Measurements from ENCODE around the gene JAK1.

Gene JAK1

GRCh38 chr1:64986903-64987871 lies 20.8 kb upstream of the JAK1 start:
- Mint-ChIP-seq H3K9me3 (no peaks in the 10 kb centered on the region), H3K27me3 (no peaks in the 10 kb centered on the region), H3K4me3 (no peak overlapping the region), H3K4me1 (peaks cover 10% of the 10 kb centered on the region), H3K27ac (peak overlapping the region; percentile 35), H3K36me3 (no peaks in the 10 kb centered on the region)
- no peak for DNase-seq (ENCODE audit: low spot score in 2 of 2)
- ATAC-seq (ENCODE audit: low read depth): peak; percentile 76

- Mint-ChIP-seq H3K36me3 (no peaks in the 10 kb centered on the region), H3K4me1 (peaks cover 12% of the 10 kb centered on the region), H3K27me3 (no peaks in the 10 kb centered on the region), H3K4me3 (no peak overlapping the region), H3K9me3 (no peaks in the 10 kb centered on the region), H3K27ac (no peak overlapping the region)
- no peak for DNase-seq (ENCODE audit: low spot score in 2 of 2)
- no peak for ATAC-seq (ENCODE audit: low read depth)
These were observed 18.4 kb upstream of the JAK1 start for GRCh38 chr1:64984737-64985136.

DNA sequence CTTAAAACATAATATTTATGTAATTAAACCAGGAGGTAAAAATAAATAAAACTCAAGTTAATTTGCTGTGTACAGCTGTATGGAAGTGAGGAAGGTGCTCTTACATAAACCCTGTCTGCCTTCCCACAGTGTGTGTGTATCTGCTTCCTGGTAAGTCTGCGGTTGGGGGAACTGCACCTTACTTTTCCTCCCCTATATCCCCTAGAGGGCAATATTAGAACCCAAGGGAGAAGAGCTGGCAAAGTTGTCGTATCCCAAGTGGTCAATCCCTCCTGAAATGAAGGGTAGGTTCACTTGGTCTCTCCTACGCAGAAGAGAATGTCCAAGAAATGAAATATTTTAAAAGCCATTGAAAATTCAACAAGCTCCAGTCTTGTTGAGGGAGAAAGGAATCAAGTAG lies 17.8 kb upstream of the JAK1 start:
- Mint-ChIP-seq H3K4me1 (peaks cover 12% of the 10 kb centered on the region), H3K9me3 (no peaks in the 10 kb centered on the region), H3K36me3 (no peaks in the 10 kb centered on the region), H3K27ac (no peak overlapping the region), H3K4me3 (no peak overlapping the region), H3K27me3 (no peaks in the 10 kb centered on the region)
- ATAC-seq (ENCODE audit: low read depth) (no peak), DNase-seq (ENCODE audit: low spot score in 2 of 2) (no peak)

DNA sequence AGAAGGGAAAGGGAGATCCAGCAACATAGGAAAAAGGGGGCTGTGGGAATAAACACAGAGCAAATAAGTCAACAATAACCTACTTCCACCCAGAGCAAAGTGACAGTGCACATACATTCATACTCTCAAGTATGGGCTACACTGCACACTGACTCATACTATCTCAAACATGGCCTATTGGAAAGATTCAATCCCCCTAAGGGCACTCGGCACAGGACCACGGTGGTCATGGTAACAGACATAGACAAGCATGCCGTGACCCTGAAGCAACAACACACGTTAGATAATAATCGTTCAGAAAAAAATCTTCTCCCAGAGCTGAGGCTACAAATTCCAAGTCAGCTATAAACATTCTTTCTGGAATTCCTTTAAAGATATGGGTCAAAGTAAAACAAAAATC lies 16.8 kb upstream of the JAK1 start:
- H3K9me3 Mint-ChIP-seq: no peaks in the 10 kb centered on the region
- H3K27me3 Mint-ChIP-seq: no peaks in the 10 kb centered on the region
- DNase-seq (ENCODE audit: low spot score in 2 of 2) (no peak), ATAC-seq (ENCODE audit: low read depth) (no peak)
- peaks cover 12% of the 10 kb centered on the region for H3K4me1 Mint-ChIP-seq
- no peaks in the 10 kb centered on the region for H3K36me3 Mint-ChIP-seq
- H3K27ac Mint-ChIP-seq: no peak overlapping the region
- no peak overlapping the region for H3K4me3 Mint-ChIP-seq

GRCh38 chr1:64981601-64982533 lies 15.5 kb upstream of the JAK1 start:
- H3K4me1 Mint-ChIP-seq: peaks cover 4% of the 10 kb centered on the region
- no peak overlapping the region for H3K4me3 Mint-ChIP-seq
- DNase-seq (ENCODE audit: low spot score in 2 of 2): no peak
- no peaks in the 10 kb centered on the region for H3K27me3 Mint-ChIP-seq
- no peak for ATAC-seq (ENCODE audit: low read depth)
- H3K36me3 Mint-ChIP-seq: no peaks in the 10 kb centered on the region
- H3K9me3 Mint-ChIP-seq: no peaks in the 10 kb centered on the region
- no peak overlapping the region for H3K27ac Mint-ChIP-seq

DNA sequence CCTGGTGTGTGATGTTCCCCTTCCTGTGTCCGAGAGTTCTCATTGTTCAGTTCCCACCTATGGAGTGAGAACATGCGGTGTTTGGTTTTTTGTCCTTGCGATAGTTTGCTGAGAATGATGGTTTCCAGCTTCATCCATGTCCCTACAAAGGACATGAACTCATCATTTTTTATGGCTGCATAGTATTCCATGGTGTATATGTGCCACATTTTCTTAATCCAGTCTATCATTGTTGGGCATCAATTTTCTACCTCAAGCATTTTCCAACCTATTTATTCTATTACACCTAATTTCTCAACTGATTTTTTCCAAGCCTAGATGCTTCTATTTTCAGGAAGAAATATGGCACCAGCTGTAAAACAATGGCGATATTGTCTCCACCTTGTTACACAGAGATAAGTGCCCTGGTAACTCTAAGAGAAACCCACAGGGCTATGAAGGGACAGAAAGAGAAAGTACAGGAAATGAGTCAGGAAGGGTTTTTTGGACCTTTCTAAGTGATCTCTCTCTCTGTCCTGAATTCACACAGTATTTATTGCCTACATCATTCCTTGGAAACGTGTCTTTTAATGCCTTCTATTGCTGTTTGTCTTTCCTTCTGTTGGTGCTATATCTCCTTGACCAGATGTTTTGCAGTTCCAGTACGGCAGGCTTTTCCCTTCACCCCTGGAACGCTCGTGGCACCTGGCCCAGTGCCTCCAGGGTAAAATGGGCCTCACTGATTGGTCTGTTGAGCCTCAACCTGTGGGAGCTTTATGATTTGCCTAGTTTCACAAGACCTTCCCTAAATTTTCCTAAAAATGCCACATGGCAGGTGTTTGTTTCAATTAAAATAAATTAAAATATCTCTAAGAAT lies 14.6 kb upstream of the JAK1 start:
- Mint-ChIP-seq H3K27ac (peak overlapping the region; percentile 13), H3K4me3 (no peak overlapping the region), H3K36me3 (no peaks in the 10 kb centered on the region), H3K27me3 (no peaks in the 10 kb centered on the region), H3K9me3 (no peaks in the 10 kb centered on the region), H3K4me1 (peaks cover 4% of the 10 kb centered on the region)
- no peak for ATAC-seq (ENCODE audit: low read depth)
- DNase-seq (ENCODE audit: low spot score in 2 of 2): no peak

GRCh38 chr1:64979358-64979757 lies 13.0 kb upstream of the JAK1 start:
- no peak overlapping the region for H3K27ac Mint-ChIP-seq
- ATAC-seq (ENCODE audit: low read depth) (no peak), DNase-seq (ENCODE audit: low spot score in 2 of 2) (no peak)
- H3K4me3 Mint-ChIP-seq: no peak overlapping the region
- H3K4me1 Mint-ChIP-seq: peaks cover 6% of the 10 kb centered on the region
- no peaks in the 10 kb centered on the region for H3K9me3 Mint-ChIP-seq
- H3K27me3 Mint-ChIP-seq: no peaks in the 10 kb centered on the region
- no peaks in the 10 kb centered on the region for H3K36me3 Mint-ChIP-seq

DNA sequence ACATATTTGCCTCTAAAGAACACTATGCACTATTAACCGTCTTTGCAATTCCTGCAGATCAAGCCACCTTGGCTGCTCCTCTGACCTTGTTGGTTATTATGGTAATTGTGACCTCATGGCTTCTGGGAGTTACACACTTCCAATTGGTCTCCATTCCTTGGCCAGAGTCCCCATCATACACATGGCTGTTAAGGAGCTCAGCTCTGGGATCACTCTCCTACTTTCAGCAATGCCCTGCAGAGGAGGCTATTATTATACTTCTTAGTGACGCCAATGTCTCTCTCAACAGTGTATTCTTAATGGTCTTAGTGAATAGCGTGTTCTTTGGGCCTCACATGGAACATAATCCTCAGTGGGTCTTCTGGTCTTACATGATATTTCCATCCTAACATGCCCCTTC lies 10.0 kb upstream of the JAK1 start:
- no peak for ATAC-seq (ENCODE audit: low read depth)
- Mint-ChIP-seq H3K9me3 (no peaks in the 10 kb centered on the region), H3K4me1 (peaks cover 7% of the 10 kb centered on the region), H3K27ac (no peak overlapping the region), H3K36me3 (no peaks in the 10 kb centered on the region), H3K27me3 (no peaks in the 10 kb centered on the region), H3K4me3 (no peak overlapping the region)
- no peak for DNase-seq (ENCODE audit: low spot score in 2 of 2)

DNA sequence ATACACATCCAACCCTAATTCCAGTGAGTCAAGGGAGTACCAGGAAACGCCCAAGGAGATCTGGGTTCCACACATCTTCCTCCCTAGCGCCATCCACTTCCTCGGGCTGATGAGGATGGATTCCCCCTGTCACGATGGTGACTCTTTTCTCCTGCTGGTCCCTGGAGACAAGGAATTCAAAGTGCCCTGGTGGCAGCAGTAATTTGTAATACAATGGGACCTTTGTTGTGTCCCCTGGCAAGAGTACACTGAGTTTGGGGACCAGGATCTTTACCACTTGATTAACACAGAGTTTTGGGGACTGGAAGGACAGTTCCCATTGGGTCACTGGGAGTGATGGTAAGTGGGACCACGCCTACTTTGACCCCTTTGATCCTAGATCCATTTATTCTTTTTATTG lies 9.4 kb upstream of the JAK1 start:
- Mint-ChIP-seq H3K4me3 (no peak overlapping the region), H3K27ac (no peak overlapping the region), H3K4me1 (peaks cover 5% of the 10 kb centered on the region), H3K36me3 (no peaks in the 10 kb centered on the region), H3K27me3 (no peaks in the 10 kb centered on the region), H3K9me3 (no peaks in the 10 kb centered on the region)
- DNase-seq (ENCODE audit: low spot score in 2 of 2): no peak
- no peak for ATAC-seq (ENCODE audit: low read depth)

- Mint-ChIP-seq H3K4me1 (peaks cover 5% of the 10 kb centered on the region), H3K9me3 (no peaks in the 10 kb centered on the region), H3K36me3 (no peaks in the 10 kb centered on the region), H3K27me3 (no peaks in the 10 kb centered on the region), H3K4me3 (no peak overlapping the region), H3K27ac (no peak overlapping the region)
- ATAC-seq (ENCODE audit: low read depth) (no peak), DNase-seq (ENCODE audit: low spot score in 2 of 2) (no peak)
These were observed 8.8 kb upstream of the JAK1 start for GRCh38 chr1:64975127-64975526.

DNA sequence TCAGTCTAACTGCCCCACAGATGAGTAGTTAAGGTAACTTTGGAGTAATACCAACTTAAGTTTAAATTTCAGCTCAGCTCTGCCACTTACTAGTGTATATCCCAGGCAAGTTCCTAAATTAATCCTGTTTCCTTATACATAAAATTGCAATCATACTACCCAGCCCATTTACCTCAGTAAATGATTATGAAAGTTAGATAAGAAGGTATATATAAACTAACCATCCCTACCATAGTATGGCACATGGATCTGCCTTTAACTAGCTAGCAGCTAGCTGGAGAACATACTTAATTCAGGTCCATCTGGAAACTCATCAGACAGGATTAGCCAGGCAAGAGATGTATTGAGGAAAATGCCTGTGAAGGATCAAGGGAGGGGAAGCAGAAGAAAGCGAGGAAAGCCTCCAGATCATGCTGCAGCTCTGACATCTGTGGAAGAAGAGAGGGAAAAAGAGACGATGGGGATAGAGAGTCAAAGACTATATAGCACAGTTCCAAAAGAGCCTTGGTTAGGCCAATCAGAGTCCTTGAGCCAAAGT lies 8.0 kb upstream of the JAK1 start:
- no peak overlapping the region for H3K4me3 Mint-ChIP-seq
- H3K4me1 Mint-ChIP-seq: peaks cover 7% of the 10 kb centered on the region
- ATAC-seq (ENCODE audit: low read depth): no peak
- no peaks in the 10 kb centered on the region for H3K27me3 Mint-ChIP-seq
- H3K9me3 Mint-ChIP-seq: no peaks in the 10 kb centered on the region
- no peaks in the 10 kb centered on the region for H3K36me3 Mint-ChIP-seq
- no peak for DNase-seq (ENCODE audit: low spot score in 2 of 2)
- H3K27ac Mint-ChIP-seq: peak overlapping the region; percentile 19

DNA sequence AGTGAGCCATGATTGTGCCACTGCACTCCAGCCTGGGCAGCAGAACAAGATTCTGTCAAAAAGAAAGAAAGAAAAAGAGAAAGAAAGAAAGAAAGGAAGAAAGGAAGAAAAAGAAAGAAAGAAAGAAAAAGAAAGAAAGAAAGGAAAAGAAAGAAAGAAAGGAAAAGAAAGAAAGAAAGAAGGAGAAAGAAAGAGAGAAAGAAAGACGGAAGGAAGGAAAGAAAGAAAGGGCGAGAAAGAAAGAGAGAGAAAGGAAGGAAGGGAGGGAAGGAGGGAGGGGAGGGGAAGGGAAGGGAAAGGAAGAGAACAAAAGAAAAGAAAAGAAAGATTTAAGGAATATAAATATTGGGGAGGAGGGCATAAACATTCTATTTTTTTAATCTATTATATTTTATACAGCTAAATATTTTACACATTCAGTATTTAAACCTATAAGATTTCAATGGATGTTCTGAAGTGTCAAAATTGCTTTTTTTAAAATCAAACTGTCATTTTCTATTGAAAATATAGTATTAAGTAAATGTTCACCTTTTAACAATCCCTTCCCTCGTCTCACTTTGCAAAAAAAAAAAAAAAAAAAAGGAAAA lies 6.8 kb upstream of the JAK1 start:
- ATAC-seq (ENCODE audit: low read depth): no peak

More for the DNA sequence above, 6.8 kb upstream of the JAK1 start:
- no peaks in the 10 kb centered on the region for H3K36me3 Mint-ChIP-seq
- no peaks in the 10 kb centered on the region for H3K9me3 Mint-ChIP-seq
- no peak overlapping the region for H3K4me3 Mint-ChIP-seq
- DNase-seq (ENCODE audit: low spot score in 2 of 2): no peak
- peaks cover 8% of the 10 kb centered on the region for H3K4me1 Mint-ChIP-seq
- no peaks in the 10 kb centered on the region for H3K27me3 Mint-ChIP-seq
- peak overlapping the region; percentile 19 for H3K27ac Mint-ChIP-seq

All from memory B cell (primary cell).